Loucy (cell line): Measurements from ENCODE around the gene ALDH1A2.

Experiments
- H2AFZ ChIP-seq: fragments of 200-600 bp; sonication (generic); 2 replicates; pipeline ENCODE4 v1.6.0; 2016; ENCODE audit warnings: antibody characterized with exemption, mild to moderate bottlenecking, low read length, moderate library complexity
- H3F3A ChIP-seq: fragments of 200-600 bp; 2 replicates; pipeline ENCODE4 v1.6.0; 2016; ENCODE audit warnings: antibody characterized with exemption, low read depth, mild to moderate bottlenecking
- H3K27me3 ChIP-seq: fragments of 200-600 bp; sonication (generic); 2 replicates; pipeline ENCODE4 v1.6.1; 2014; ENCODE audit warnings: low read length, mild to moderate bottlenecking; ENCODE audit not compliant: insufficient read depth, poor library complexity, severe bottlenecking
- H3K36me3 ChIP-seq: fragments of 200-600 bp; sonication (generic); 2 replicates; pipeline ENCODE4 v1.6.1; 2016; ENCODE audit warnings: low read length; ENCODE audit not compliant: insufficient read depth
- H3K4me1 ChIP-seq: fragments of 200-600 bp; sonication (generic); 2 replicates; pipeline ENCODE4 v1.5.1; 2014; ENCODE audit warnings: low read length, mild to moderate bottlenecking; ENCODE audit not compliant: insufficient read depth, poor library complexity, severe bottlenecking
- H3K4me2 ChIP-seq: fragments of 200-600 bp; sonication (generic); 2 replicates; pipeline ENCODE4 v1.6.0; 2014; ENCODE audit warnings: antibody characterized with exemption, low read length, low read depth, mild to moderate bottlenecking; ENCODE audit not compliant: poor library complexity, severe bottlenecking
- H3K4me3 ChIP-seq: fragments of 200-600 bp; sonication (generic); 2 replicates; pipeline ENCODE4 v1.5.1; 2014; ENCODE audit warnings: low read length, mild to moderate bottlenecking, mixed read lengths; ENCODE audit not compliant: poor library complexity, severe bottlenecking
- H3K79me2 ChIP-seq: fragments of 200-600 bp; sonication (generic); 2 replicates; pipeline ENCODE4 v1.6.1; 2014; ENCODE audit warnings: low read length; ENCODE audit not compliant: insufficient read depth
- H3K9ac ChIP-seq: fragments of 200-600 bp; sonication (generic); 2 replicates; pipeline ENCODE4 v1.6.0; 2014; ENCODE audit warnings: mild to moderate bottlenecking, low read depth, low read length, moderate library complexity; ENCODE audit not compliant: poor library complexity, severe bottlenecking
- H3K9me2 ChIP-seq: fragments of 200-600 bp; sonication (generic); replicated peaks from 2 replicates; pipeline ENCODE4 v1.6.1; 2016; ENCODE audit warnings: low read depth, low read length, mixed read lengths
- H3K9me3 ChIP-seq: fragments of 200-600 bp; sonication (generic); 2 replicates; pipeline ENCODE4 v1.6.1; 2014; ENCODE audit warnings: mild to moderate bottlenecking, antibody characterized with exemption, low read length, low read depth; ENCODE audit not compliant: insufficient read depth
- H4K20me1 ChIP-seq: fragments of 200-600 bp; sonication (generic); 2 replicates; pipeline ENCODE4 v1.6.0; 2014; ENCODE audit warnings: antibody characterized with exemption, low read length, mild to moderate bottlenecking; ENCODE audit not compliant: insufficient read depth, poor library complexity, severe bottlenecking
- CTCF ChIP-seq: fragments of 200-600 bp; sonication (generic); conservative IDR thresholded peaks from 2 replicates; pipeline ENCODE4 v1.5.1; 2014; ENCODE audit warnings: mild to moderate bottlenecking, antibody characterized with exemption, low read length
- EZH2phosphoT487 ChIP-seq: fragments of 200-600 bp; IDR thresholded peaks from 2 replicates; pipeline ENCODE4 v1.6.1; 2018; ENCODE audit warnings: antibody characterized with exemption, mild to moderate bottlenecking, moderate library complexity, borderline replicate concordance

The ALDH1A2 gene

DNA sequence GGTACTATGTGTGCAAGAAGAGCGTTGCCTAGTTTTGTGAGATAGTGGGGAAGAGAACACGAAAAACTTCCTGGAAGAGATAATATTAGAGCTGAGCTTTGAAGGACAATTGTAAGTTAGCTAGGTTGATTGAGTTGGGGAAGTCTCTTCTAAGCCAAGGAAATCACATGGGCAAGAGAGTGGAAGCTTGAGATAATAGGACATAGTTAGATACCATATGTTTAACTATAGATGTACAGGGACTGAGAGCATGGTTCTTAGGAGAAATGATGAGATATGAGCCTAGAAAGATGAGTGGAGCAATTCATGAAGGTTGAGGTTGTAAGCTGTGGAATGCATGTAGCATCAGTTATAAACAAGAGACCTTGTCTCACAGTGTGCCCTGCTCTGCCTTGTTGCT, 42.6 kb upstream of the ALDH1A2 start:
- no peaks in the 10 kb centered on the region for H3K79me2 ChIP-seq
- H3K36me3 ChIP-seq = no peaks in the 10 kb centered on the region
- no peak overlapping the region for H3K9ac ChIP-seq
- TF ChIP-seq EZH2phosphoT487 = no peak
- TF ChIP-seq CTCF = no peak
- no peaks in the 10 kb centered on the region for H3K9me3 ChIP-seq
- no peaks in the 10 kb centered on the region for H4K20me1 ChIP-seq
- peaks cover 11% of the 10 kb centered on the region for H3K27me3 ChIP-seq
- no peak overlapping the region for H3K4me3 ChIP-seq
- H3K4me2 ChIP-seq = no peak overlapping the region
- no peaks in the 10 kb centered on the region for H3K4me1 ChIP-seq
- H3F3A ChIP-seq = no peaks in the 10 kb centered on the region
- no peaks in the 10 kb centered on the region for H3K9me2 ChIP-seq
- no peak overlapping the region for H2AFZ ChIP-seq

GRCh38 chr15:58103482-58103881, 38.0 kb upstream of the ALDH1A2 start:
- Histone ChIP-seq H3K4me1 (no peaks in the 10 kb centered on the region), H2AFZ (no peak overlapping the region), H3K4me2 (no peak overlapping the region), H3K79me2 (no peaks in the 10 kb centered on the region), H3K9me3 (no peaks in the 10 kb centered on the region), H3K27me3 (peaks cover 35% of the 10 kb centered on the region), H3K4me3 (no peak overlapping the region), H3K9me2 (0 out of 2 replicates have a peak, but pooled peaks cover 2% of the 10 kb centered on the region), H3K36me3 (no peaks in the 10 kb centered on the region), H4K20me1 (no peaks in the 10 kb centered on the region), H3K9ac (no peak overlapping the region), H3F3A (no peaks in the 10 kb centered on the region)
- TF ChIP-seq CTCF = no peak
- no peak for TF ChIP-seq EZH2phosphoT487

DNA sequence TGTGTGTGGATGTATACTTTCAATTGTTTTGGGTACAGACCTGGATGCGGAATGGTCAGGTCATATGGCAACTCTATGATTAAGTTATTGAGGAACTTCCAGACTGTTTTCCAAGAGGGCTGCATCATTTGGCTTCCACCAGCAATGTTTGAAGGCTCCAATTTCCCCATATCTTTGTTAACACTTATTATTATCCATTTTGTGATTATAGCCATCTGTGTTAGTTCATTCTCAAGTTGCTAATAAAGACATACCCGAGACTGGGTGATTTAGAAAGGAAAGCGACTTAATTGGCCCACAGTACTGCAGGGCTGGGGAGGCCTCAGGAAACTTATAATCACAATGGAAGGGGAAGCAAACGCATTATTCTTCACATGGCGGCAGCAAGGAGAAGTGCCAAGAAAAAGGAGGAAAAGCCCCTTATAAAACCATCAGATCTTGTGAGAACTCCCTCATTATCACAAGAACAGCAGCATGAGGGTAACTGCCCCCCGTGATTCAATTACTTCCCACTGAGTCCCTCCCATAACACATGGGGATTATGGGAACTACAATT, 31.1 kb upstream of the ALDH1A2 start:
- H3K9me3 ChIP-seq = no peaks in the 10 kb centered on the region
- no peak overlapping the region for H3K9ac ChIP-seq
- TF ChIP-seq CTCF (no peak), EZH2phosphoT487 (no peak)
- H3F3A ChIP-seq = no peaks in the 10 kb centered on the region
- H3K4me2 ChIP-seq = no peak overlapping the region
- no peaks in the 10 kb centered on the region for H4K20me1 ChIP-seq
- H3K27me3 ChIP-seq = peaks cover 21% of the 10 kb centered on the region
- no peaks in the 10 kb centered on the region for H3K4me1 ChIP-seq
- no peak overlapping the region for H3K4me3 ChIP-seq
- no peaks in the 10 kb centered on the region for H3K36me3 ChIP-seq
- no peak overlapping the region for H2AFZ ChIP-seq
- 0 out of 2 replicates have a peak, but pooled peaks cover 2% of the 10 kb centered on the region for H3K9me2 ChIP-seq
- H3K79me2 ChIP-seq = no peaks in the 10 kb centered on the region
